Islet of Langerhans (tissue), 1 donor: ENCODE measurements around the gene AOAH.

Source experiments
- FAIRE-seq: peaks from one replicate; lab custom pipeline; 2011; peaks lifted over from hg19 to GRCh38; lab: Jason Lieb, UNC

Gene AOAH

DNA sequence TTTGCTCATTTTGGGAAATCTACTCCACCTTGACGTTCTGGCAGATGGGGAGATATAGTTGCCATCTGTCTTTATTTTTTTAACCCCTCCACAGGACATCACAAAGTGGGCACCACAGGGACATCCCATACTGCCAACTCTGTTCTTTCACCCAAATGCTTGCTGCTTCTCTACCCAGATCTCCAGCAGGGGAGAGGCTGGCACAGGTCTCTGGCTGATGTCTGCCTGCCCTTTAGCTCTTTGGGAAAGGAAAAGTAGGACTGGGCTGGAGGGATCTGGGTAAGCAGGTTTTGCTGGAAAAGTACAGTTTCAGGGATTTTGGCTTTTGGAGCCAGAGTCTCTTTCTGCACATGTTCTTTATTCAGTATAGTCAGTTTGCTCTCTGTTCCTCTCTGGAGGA is 178.0 kb downstream of the AOAH start:
- FAIRE-seq = no peak

DNA sequence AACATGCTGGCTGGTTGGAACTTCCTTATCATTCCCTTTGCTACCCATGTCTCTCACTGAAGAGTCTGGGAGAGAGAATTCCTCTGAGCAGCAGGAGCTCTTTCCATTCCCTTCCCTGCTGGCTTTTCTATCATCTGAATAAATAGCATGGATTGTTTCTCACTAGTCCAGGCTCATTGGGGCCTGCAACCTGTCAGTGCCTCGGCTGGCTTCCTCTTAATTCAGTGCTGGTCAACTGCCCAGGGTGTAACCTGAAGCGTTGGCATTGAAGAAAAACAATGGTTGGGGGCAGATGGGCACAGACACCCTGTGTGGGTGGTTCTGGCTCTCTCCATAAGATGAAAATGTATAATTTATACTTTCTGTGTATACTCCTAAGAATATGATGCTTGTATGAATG is 179.0 kb downstream of the AOAH start:
- no peak for FAIRE-seq

DNA sequence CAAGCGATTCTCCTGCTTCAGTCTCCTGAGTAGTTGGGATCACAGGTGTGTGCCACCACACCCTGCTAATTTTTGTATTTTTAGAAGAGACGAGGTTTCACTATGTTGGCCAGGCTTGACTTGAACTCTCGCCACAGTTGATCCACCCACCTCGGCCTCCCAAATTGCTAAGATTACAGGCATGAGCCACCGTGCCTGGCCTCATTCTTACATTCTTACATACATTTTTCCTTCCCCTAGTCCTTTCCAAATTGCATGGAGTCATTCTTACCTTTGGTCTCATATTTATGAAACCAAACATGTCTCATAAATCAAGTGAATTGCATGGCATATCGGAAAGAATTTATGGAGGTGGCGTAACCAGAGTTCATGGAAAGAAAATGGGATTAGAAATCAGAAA is 186.2 kb downstream of the AOAH start:
- FAIRE-seq = no peak

DNA sequence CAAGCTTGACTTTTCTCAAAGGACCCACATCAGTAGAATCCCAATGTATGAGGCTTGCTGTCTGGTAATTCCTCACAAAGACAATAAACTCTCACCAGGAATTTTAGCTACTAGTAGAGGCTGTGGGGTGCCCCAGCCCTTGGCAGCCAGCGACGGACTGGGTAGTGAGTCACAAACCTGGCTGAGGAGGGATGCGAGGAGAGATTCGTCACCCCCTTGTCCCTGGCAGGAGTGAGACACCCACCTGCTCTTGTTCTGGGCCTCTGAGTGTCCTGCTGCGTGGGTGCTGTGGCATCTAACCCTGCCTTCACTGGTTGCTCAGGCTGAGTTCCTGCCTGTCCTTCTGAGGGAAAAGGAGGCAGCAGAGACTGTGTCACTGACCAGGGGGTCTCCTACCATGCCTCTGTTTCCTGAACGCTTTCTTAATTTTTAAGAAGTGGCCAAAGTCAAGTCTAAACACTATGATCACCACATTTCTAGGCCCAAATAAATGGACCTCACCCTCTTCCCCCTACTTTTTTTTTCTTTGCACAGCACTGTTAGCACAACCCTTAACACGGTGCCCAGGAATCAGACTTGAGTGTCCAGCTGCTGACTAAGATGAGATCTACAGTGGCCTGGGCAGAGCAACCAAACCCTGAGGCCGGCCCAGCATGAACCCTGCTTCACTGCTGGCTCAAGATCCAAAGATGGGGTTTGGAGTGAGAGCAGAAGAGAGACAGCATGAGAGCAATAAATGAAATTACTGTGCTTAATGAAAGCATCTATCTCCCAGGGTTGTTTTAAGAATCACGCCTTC is 188.2 kb downstream of the AOAH start:
- FAIRE-seq = no peak

DNA sequence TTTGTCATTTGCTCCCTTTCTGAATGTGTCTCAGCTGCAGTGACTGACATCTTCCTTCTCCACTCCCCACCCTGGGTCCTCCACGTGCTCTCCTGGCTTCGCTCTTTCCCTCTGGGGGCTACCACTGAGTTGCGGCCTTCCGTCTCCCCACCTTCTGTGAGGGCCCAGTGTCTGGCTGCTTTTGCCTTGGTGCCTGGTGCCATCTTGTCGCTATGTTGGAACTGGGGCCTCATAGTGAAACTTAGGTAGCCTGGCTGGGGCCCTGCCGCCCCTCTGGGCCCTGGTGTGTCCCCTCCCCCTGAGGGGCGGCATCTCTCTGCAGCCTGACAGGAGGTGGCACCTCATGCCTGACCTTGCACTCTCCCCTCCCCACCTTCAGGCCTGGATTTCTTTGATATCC is 190.6 kb downstream of the AOAH start:
- FAIRE-seq = no peak

DNA sequence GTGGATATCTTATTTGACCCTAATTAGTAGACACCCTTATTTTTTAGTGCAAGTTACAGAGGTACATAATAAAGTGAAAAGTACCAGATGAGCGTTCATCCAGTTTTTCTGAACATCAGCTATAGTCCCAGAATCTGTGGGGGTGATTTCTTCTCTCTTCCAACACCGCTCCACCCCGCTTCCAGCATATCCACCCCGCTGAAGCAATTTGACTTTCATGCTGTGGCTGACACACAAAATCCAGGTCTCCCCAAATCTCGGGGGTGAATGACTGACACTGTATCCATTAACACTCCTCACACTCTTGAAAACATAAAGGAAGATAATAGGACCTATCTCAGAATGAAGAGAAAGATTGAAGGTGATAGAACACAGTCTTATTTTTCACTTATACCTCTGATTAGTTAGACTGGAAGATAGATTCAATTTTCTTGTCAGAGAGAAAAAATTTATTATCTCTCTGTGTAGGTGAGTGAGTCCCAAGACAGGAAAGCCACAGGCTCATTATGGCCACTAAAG is 191.3 kb downstream of the AOAH start:
- FAIRE-seq = no peak

DNA sequence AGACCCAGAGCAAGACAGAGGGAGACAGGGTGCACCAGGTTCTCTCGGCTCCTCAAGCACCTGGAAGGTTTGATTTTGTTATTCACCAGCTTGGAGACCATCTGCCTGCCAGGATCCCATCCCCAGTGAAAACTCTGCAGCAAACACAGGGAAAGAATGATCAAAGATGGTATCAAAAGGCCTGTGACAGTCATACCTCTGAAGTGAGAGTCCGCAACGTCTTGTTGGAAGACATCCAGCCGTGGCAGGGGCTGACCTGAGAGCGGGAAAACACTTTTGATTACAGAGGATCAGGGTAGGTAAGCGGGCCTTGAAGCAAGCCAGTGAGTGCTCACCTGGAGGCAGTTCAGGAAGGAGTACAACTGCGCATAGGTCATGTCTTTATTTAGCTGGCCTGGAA is 192.3 kb downstream of the AOAH start:
- FAIRE-seq = no peak

DNA sequence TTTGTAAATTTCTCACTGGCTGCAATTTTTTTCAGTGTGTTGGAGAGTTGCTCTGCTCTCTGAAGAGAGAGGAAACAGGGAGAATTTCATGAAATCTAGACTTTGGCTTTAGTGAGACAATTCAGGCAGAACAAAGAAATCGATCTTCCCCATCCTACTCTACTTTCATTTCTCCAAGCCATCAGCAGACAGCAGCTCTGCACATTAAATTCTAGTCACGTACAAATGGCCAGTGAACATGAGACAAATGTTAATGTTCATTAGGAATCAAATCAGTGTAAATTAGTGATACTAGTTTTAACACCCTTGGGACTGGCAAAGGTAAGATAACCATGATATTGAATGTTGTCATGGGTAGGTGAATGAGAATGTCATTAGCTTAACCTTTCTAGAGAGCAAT is 193.8 kb downstream of the AOAH start:
- FAIRE-seq = no peak

DNA sequence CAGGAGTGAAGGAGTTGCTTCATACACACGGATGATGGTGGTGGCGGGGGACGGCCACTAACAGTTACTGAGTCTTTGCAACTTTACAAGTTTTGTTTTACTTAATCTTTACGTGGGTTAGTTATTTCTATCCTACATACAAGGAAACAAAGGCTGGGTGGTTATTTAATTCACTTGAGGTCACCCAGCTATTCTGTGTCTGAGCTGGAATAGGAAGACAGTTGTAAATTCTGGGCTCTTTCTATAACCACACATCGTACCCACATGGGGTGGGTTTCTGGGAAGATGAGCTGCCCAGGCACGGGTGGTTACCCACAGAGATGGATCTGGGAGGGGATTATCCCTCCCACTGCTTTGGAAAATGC is 196.8 kb downstream of the AOAH start:
- FAIRE-seq = no peak

DNA sequence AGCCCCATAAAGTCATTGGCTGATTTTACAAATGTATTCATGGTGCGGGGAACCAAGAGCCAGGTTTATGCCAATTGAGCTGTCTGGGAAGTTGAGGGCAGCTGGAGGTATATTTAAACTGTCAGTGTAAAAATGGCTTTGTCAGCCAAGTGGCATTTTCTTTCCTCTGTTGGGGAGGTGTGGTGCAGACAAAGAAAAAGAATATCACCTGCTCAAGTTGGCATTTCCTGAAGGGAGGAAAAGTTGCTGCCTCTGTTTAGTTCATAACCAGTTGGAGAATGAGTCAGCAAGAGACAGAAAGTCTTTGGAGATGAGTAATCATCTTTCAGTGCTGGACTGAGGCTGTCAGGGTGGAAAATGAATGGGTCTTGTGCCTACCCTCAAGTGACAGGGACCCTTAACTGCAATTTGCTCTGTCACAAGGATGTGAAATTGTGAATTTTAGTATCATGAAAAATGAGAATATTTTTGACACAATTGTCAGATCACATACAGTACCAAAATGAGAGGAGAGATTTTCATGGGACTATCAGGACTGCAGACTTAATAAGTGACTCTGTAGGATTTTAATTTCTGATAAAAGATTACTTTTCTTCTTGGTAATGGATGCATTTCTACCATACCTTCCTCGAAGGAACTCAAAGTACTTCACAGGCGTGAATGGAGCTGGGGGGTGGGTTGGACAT is 197.3 kb downstream of the AOAH start:
- FAIRE-seq = no peak

DNA sequence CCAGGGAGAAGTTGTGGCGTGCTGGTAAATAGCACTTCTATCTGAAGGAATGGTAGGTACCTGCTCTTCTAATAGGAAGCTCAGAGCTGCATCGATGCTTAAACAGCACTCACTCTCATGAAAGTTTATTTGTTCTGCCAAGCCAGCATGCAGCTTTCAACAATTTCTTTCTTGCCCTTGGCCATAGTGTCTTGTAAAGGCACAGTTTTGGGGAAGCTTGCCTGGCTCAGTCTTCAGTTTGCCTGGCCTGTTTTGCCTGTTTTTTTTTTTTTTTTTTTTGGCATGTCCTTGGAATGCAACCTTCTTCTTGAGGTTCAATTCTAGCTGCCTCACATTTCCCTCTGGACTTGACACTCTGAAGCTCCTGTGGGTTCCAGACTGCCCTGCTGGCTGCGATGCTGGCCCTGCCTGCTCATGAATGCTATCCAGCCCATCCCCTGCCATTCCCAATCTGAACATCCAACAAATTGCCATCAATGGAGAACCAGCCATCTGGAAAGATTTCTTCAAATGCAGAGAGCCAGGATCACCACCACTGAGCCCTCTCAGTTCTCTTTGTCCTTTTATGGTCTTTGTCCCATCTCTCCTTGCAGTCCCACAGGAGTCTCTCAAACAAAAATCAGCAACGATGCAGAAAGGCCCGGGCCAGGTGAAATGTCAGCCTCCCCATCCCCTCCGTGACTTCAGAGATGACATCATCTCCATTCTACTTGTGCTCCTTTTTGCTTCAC is 200.8 kb downstream of the AOAH start:
- FAIRE-seq = no peak

DNA sequence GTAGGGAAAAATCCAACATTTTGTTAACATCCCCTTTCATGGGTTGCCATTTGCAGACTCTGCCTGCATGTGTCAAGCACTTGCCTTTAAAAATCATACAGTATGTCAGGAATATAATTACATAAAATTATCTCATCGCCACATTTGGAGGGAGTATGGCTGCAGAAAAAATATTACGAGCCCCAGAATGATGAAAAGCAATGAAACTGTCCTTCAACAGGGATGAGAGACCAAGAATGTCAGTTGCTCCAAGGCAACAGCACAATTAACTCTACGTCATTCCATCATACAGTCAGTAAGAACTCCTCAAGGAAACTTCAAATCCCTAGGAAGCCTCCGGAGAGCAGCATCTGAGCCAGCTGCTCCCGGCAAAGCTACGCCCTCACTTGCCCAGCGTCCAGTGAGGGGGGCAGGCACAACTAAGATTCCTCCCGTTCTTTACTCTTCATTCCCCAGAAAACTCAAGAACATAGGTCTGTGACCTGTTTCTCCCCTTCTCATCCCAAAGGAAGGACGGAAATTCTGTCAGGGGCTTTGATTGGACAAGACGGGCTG is 201.8 kb downstream of the AOAH start:
- FAIRE-seq = no peak

DNA sequence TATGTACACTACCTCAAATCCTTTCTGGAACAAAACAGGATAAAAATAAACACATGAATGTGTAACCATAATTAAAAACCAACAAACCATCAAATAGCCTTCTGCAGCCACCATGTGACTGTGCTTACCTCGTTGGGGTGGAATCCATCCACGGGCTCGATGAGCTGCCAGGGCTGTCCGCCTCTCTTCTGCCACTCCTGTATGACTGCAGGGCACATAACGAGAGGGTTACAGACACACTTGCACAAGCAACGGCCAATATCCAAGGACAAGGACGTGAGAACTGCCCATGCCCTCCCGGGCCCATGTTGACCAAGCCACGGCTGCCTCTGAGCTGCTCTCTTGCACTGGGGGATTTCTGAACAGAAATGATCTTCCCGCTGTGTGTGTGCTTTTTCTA is 202.4 kb downstream of the AOAH start:
- FAIRE-seq = no peak

DNA sequence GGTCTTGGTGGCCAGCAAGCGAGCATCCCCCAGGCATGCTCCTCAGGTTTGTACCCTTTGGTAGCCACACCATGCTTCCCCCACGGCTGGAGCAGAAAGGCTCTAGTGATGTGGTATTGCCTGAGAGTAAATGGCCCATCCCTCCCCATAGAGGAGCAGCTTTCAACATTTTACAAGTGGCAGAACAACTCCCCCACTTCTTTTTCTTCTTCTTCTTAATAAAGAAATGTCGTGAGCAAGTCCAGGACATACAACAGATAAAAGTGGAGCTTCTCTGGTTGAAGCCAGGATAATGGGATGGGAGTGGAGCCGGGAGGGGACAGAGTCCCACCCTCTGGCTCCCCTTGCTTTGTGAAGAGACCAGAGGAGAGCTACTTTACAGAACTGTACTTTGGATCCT is 203.2 kb downstream of the AOAH start:
- no peak for FAIRE-seq

DNA sequence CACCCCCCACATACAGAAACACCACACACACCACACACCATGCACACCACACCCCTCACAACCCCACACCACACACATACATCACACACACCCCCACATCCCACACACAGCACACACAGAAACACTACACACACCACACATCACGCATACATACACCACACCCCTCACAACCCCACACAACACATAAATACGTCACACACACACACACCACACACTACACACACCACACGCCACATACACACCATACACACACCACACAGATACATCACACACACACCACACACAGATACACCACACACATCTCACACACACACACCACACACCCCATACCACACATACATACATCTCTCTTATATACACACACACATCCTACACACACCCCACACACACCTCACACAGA is 208.4 kb downstream of the AOAH start:
- FAIRE-seq = no peak

DNA sequence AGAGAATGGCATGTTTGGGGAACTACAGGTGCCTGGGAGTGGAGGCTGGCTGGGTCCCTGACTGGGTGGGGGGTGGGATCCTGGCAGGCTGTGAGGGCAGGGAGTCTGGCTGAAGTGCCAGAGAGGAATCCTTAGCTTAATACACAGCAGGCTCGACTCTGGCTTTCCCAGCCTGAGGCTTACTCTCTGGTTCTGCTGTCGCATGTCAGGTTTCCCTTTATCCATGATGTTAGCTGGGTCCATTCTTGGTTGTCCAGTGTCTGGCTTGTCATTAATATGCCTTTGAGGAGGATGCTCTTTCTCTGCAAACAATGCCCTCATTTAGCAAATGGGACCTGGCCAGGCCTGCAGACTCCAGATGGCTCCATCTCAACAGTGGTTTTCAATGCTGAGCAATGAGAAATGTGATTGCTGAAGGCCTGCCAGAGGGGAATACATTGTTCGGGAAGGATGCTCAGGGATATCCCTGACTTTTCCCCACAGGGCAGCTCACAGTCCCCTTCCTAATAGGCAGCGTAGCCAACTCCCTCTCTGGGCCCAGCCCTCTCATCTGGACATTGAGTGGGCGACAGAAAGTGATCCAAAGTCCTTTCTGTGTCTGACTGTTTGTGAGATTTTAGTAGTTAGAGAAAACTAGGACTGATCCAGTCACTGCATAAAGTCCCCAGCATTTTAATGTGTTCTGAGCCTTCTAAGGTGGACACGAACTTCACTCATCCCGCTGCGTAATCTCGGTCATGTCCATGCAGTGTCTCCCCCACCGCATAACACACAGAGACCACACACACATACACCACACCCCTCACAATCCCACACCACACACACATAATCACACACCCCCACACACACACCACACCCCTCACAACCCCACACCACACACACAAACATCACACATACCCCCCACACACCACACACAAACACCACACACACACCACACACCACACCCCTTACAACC is 209.7 kb downstream of the AOAH start:
- FAIRE-seq = no peak

DNA sequence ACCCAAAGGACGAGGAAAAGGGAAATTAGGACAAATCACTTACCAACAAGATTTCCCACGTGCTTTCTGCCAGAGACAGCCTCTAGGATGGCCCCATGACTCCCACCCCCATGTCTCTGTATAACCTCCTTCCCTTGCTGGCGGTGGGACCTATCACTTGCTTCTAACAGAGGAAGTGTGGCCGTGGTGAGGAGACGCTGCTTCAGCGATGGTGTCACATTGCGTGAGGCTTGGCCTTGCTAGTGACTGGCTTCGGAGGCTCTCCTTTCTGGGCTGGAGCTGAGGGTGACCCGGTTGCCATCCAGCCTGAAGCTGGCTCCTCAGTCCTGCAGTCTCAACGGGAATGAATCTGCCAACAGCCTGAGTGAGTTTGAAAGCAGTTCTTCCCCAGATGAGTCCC is 210.9 kb downstream of the AOAH start:
- no peak for FAIRE-seq

DNA sequence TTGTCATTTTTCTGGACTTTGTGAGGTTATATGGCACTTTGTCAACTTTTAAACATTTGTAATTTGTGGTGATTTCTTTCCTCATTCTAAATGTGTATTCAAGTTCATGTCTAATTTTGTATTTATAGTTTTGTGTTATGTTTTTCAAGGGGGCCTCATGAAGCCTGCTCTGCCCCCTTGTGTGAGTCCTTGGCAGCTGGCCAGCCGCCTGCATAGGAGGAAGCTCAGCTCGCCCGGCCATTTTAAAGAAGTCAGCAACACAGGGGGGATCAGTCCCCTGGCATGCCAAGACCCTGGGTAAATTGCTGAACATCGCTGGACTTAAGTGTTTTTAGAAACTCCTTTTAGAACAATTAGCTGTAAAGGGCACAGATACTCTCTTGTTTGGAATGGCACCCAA is 211.7 kb downstream of the AOAH start:
- no peak for FAIRE-seq

DNA sequence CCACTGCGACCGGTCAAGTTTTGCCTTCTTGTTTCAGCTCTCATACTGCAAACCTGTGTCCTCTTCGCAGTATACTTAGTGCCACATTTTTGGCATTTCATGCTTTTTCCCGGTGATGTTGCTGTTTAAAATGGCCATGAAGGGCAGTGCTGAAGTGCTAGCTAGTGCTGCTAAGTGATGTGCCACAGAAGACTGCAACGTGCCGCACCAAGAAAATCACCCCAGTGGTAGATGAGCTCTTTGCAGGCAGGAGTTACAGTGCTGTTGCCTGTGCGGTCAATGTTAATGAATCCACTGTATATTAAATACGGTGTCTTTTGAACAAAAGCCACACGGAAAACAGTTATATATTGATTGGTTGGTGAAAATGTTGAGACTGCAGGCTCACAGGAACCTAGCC is 214.3 kb downstream of the AOAH start:
- no peak for FAIRE-seq

DNA sequence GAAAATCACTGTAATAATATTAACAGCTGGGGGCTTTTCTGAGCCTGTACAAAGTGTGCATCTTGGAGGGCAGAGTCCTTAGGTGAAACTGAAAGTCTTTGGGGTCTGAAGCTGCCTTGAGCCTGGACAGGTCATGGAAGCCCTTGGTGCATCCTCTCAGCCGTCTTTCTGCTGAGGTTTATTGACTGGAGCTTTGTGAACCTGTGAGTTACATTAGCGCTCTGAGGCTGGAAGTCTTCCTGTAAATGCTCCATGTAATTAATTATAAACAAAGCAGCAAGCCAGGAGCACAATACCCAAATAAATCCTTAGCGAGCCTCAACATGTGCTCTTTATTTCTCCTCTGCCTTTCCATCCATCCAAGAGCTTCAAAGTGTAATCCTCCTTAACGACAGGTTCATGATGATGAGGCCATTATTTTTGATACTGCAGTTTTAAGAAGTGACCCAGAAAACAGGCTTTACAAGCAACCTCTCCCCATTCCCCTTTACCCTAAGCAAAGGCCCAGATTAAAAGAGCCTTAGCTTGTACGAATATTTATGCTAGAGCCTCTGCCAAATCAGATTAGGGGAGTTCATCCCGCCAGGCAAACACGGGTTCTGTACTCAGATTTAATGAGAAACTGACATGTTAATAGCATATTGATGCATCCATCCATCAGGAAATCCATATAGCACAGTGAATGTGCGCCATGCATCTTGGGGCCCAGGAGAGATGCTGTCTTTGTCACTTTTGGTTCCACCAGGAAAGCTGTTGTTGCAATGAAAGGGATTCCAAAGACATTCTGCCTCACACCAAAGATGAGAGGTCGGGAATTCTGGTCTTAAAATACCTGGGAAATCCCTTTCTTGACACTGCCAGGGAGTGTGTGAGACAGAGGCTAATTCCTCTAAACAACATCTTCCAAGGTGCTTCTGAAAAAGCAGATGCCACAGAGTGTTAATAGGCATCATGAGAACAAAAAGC is 216.5 kb downstream of the AOAH start:
- no peak for FAIRE-seq

DNA sequence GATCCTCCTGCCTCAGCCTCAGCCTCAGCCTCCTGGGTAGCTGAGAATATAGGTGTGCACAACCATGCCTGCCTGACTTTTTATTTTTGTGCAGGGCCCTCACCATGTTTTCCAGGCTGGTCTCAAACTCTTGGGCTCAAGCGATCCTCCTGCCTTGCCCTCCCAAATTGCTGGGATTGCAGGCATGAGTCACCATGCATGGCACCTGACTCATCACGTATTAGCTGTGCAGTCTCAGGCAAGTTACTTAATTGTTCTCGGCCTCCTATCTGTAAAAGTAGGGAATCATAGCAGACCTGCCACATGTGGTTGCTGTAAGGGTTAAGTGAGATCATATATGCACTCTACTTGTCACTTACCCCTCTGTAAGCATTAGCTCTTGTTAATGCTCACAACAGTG is 217.5 kb downstream of the AOAH start:
- no peak for FAIRE-seq
